Measurements from ENCODE around the gene IPO13. TPM values are rescaled to one million over a fixed set of nuclear protein-coding genes. Genes with fewer than 3 reads are reported as not detected.

IPO13 gene
- total RNA-seq, 1 donor from 2014 or later = 25.4 TPM

DNA sequence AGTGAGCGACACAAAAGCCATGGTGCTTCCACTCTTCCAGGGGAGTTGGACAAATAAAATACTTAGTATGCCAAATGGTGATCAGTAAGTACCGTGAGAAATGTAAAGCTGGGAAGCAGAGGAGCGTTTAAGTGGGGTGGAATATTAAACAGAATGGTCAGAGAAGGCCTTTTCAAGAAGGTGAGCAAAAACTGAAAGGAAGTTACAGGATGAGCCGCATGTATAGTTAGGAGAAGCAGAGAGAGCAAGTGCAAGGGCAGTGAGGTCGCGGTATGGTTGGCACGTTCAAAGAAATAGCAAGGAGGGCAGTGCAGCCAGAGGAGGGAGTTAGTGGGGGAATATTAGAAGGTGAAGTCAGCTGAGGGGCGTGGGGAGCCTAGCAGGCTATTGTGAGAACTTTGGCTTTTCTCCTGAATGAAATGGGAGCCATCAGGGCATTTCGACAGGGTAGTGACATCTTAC lies 27.3 kb downstream of the IPO13 start:
- DNase-seq = no peak

DNA sequence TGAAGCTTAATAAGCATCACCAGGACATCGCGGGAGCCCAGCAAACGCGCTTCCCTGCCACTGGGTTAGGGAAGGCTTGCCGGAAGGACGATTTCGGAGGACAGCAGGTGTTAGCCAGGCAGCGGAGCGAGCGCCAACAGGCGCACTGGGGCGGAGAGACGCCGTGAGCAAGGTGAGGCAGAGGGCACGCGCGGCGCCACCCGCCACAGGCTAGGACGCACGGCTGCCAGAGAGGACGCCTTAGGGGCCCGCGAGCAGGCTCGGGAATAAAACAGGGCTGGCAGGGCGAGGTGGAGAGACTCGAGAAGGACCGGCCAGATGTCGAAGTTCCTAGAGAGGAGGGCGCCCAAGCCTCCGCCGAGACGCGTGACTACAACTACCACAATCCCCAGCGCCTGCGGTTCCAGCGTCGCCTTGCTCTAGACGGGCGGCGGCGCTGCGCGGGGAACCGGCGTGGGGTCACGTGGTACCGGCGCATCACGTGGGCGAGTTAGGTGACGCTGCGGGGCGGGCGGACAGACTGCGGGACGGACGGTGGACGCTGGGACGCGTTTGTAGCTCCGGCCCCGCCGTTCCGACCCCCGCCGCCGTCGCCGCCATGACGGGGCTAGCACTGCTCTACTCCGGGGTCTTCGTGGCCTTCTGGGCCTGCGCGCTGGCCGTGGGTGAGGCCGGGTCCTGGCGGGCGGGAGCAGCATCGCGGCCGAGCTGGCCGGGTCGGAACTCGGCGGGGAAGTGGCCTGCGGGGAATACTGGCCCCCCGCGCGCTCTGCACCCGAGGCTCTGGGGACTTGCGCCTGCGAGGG lies 27.9 kb downstream of the IPO13 start, which contains the start of gene ATP6V0B:
ATP6V0B (plus strand) TSS at position 518 of the 806 bp plus-strand sequence; CDS start at position 599, 81 bp downstream.
- DNase-seq = peak; percentile 98

DNA sequence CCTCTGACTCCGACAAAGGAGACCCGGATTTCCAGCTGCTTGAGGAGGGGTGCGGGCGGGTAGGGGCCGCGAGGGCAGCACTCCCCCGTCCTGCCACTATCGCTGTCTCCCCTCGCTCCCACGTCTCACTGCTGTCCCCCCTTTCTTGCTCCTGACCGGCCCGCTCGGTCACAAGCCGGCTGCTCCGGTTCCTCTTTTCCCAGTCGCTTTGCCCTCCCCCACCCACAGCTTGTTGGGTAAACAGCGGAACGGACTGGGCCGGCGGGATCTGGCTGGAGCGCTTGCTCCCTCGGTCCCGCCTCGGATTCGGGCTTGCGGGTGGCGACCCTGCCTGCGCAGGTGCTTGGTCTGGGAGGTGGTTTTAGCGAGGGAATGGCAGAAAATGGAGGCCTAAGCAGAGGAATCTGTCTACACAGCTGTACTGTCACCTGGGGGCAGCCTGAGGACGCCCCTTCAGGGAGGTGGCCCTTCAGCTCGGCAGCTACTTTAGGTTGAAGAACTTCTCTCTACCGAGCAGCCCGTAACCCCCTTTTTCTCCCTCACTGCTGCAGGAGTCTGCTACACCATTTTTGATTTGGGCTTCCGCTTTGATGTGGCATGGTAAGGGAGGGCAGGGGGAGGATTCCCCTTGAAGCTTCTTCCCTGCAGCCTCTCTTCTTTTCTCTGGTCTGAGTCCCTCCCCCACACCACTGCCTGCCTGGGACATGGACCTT lies 28.7 kb downstream of the IPO13 start:
- DNase-seq = peak; percentile 36

DNA sequence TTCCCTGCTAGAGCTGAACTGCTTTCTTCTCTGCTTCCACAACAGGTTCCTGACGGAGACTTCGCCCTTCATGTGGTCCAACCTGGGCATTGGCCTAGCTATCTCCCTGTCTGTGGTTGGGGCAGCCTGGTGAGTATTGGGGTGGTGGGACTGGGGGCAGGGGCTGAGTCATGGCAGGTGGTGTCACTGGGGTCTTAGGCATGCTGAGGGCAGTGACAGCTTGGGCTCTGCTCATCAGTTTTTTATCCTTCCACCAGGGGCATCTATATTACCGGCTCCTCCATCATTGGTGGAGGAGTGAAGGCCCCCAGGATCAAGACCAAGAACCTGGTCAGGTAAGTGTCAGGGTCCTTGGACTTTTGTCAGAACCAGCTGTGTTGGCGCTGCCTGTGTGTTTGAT lies 29.3 kb downstream of the IPO13 start:
- no peak for DNase-seq

- DNase-seq = no peak
These were observed 30.1 kb downstream of the IPO13 start for GRCh38 chr1:43976890-43977289.

DNA sequence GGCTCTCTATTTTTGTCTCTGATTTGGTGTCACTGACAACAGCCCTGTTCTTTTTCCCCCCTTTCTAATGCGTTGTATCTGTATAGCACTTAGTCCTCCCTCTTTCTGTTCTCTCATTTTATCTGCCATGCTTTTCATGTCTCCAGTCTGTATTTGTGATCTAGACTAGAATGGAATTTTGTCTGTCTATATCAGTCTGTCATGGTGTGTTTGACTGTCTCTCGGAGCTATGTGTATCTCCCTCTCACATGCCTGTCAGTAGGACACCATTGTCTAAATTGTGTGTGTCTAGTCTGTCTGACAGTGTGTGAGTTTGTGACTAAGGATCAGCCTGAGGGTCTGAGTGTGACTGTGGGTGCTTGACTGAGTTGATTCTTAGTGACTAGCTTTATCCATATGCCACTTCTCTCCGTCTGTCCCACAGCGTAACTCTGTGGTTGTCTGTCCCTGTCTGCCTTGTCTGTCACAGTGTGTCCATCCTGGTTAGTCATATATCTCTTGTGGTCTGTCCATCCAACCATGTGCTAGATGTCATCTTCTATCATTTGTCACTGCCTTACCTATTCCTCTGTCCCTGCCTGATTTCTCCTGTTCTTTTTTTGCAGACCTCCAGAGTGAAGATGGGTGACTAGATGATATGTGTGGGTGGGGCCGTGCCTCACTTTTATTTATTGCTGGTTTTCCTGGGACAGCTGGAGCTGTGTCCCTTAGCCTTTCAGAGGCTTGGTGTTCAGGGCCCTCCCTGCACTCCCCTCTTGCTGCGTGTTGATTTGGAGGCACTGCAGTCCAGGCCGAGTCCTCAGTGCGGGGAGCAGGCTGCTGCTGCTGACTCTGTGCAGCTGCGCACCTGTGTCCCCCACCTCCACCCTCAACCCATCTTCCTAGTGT lies 30.9 kb downstream of the IPO13 start:
- no peak for DNase-seq

- DNase-seq = no peak
These were observed 31.5 kb downstream of the IPO13 start for GRCh38 chr1:43978264-43978550.

DNA sequence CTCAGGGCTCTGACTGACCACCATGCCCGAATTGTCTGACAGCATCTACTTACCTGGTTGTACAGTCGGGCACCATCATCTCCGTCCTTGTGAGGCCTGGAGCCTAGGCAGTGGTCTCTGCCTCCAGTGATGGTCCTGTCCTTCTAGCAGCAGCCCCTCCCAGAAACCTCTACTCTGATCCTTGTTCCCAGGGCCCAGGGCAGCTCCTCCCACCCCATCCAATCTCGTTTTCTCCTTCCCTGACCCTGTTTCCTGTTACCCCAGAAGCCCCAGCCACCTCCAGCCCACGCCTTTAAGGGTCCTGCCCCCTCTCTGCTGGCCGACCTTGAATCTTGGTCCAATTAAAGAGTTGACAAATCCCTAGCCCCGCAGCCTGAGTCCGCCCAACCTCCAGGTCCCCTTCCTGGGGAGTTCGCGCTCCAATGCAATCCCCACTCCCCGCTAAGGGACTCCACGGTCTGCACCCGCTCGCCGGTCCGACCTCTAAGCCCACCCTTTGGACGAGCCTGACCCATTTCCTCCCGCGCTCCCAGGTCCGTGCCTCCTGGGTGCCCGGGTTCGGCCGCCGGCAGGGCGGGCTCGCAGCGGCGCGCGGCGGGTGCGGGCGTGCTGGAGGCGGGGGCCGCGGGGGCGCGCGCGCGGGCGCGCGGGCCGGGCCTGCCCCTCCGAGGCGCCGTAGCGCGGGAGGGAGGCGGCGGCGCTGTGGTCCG lies 32.0 kb downstream of the IPO13 start, which contains the start of gene B4GALT2:
B4GALT2 (plus strand) TSS at position 660 of the 710 bp plus-strand sequence. CDS start 1,951 bp downstream, outside the sequence.
- DNase-seq = peak; percentile 55

- no peak for DNase-seq
These were observed 32.4 kb downstream of the IPO13 start for GRCh38 chr1:43979261-43979527.

GRCh38 chr1:43979528-43980254 lies 32.9 kb downstream of the IPO13 start:
- DNase-seq = peak; percentile 61

GRCh38 chr1:43980255-43981134 lies 33.7 kb downstream of the IPO13 start:
- DNase-seq = no peak

DNA sequence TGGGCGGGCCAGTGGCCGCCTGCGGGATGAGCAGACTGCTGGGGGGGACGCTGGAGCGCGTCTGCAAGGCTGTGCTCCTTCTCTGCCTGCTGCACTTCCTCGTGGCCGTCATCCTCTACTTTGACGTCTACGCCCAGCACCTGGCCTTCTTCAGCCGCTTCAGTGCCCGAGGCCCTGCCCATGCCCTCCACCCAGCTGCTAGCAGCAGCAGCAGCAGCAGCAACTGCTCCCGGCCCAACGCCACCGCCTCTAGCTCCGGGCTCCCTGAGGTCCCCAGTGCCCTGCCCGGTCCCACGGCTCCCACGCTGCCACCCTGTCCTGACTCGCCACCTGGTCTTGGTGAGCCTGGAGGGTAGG lies 34.4 kb downstream of the IPO13 start:
- DNase-seq = no peak

DNA sequence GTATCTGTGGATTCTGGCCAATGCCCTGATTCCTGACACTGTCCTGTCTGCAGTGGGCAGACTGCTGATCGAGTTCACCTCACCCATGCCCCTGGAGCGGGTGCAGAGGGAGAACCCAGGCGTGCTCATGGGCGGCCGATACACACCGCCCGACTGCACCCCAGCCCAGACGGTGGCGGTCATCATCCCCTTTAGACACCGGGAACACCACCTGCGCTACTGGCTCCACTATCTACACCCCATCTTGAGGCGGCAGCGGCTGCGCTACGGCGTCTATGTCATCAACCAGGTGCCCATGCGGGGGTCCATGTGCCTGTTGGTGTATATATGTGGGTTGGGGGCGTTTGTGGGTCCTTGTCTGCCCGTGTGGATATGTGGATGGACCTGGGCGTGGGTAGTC lies 34.9 kb downstream of the IPO13 start:
- DNase-seq = no peak

- DNase-seq = no peak
These were observed 35.5 kb downstream of the IPO13 start for GRCh38 chr1:43982241-43982640.

- DNase-seq = no peak
These were observed 36.1 kb downstream of the IPO13 start for GRCh38 chr1:43982808-43983207.

DNA sequence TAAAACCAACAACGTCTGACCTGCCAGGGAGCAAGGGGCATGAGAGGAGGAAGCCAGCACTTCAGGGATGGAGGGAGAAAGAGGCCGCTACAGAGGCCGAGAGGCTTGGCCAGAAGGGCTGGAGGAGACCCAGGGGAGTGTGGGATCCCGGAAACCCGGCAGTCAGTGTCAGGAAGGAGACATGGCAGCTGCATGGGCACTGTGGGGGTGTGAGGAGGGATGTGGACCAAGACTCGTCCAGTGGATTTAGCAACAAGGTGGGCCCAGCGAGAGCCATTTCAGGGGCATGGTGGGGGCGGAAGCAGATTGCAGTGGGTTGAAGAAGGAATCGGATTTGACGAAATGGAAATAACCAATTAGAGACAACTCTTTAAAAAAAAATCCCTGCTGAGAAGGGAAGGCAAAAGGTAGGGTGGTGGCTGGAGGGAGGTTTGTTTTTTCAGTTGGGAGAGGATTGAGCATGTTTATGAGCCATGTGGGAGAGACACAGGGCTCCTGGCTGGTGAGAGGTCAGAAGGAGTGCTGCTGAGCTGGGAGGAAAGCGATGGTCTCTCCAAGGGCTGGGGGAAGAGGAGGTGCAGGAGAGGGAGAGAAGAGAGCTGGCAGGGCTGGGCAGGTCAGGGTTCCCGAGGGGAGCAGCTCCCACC lies 36.6 kb downstream of the IPO13 start:
- DNase-seq = no peak

DNA sequence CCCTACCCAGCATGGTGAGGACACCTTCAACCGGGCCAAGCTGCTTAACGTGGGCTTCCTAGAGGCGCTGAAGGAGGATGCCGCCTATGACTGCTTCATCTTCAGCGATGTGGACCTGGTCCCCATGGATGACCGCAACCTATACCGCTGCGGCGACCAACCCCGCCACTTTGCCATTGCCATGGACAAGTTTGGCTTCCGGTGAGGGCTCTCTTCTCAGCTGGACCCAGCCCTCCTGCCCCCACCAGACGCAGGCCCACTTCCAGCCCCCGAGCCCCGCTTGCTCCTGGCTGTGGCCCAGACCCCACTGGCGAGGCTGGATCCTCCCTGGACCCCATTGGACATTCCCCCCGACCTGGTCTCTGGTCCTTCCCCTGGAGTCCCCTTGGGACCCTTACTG lies 38.1 kb downstream of the IPO13 start:
- DNase-seq = no peak

- DNase-seq = no peak
These were observed 39.3 kb downstream of the IPO13 start for GRCh38 chr1:43985984-43986595.

DNA sequence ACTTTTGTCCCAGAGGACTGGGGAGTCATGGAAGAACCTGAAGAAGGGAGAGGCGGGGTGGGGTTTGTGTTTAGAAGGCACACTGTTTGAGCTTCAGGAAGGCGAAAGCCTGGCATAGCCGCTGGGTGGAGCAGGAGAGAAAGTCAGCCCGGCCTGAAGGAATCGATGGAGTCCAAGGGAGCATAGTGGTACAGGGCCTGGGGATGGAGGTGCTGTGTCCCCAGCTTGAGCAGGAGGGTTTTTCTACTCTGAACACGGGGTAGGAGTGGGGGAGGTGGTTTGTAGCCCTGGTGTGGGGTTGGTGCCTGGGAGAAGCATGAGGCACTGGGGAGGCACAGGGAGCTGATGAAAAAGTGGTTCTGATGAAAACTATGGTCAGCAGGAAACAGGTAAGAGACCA lies 40.0 kb downstream of the IPO13 start:
- no peak for DNase-seq

All from tongue (tissue), 2 donors.